Neural cell (in vitro differentiated cells): ENCODE data around the gene PCDH15. TPM values are rescaled to one million over a fixed set of nuclear protein-coding genes. Genes with fewer than 3 reads are reported as not detected.

Source experiments
- H2AFZ ChIP-seq: fragments of 200-600, 300-800 bp; sonication (generic), shearing (Covaris generic); 2 replicates; pipeline ENCODE4 v1.6.0; 2014; ENCODE audit warnings: low read depth, mild to moderate bottlenecking, antibody characterized with exemption, low read length, moderate library complexity
- H3F3A ChIP-seq: fragments of 200-600 bp; shearing (Covaris generic); 2 replicates; pipeline ENCODE4 v1.6.1; 2016; ENCODE audit warnings: mild to moderate bottlenecking, moderate library complexity, mixed read lengths, antibody characterized with exemption, low read length; ENCODE audit not compliant: insufficient read depth, poor library complexity, severe bottlenecking
- H3K27ac ChIP-seq: fragments of 200-600, 300-800 bp; sonication (generic), shearing (Covaris generic); 2 replicates; pipeline ENCODE4 v1.5.1; 2014; ENCODE audit warnings: mild to moderate bottlenecking, low read length, moderate library complexity
- H3K27me3 ChIP-seq: fragments of 300-800, 200-600 bp; sonication (generic), shearing (Covaris generic); 2 replicates; pipeline ENCODE4 v1.6.0; 2014; ENCODE audit warnings: mild to moderate bottlenecking, low read depth, low read length, moderate library complexity; ENCODE audit not compliant: insufficient read depth
- H3K36me3 ChIP-seq: fragments of 300-800, 200-600 bp; sonication (generic), shearing (Covaris generic); 2 replicates; pipeline ENCODE4 v1.5.1; 2014; ENCODE audit warnings: mild to moderate bottlenecking, antibody characterized with exemption, low read length, moderate library complexity; ENCODE audit not compliant: insufficient read depth
- H3K4me2 ChIP-seq: fragments of 300-800, 200-600 bp; sonication (generic), shearing (Covaris generic); 2 replicates; pipeline ENCODE4 v1.6.0; 2014; ENCODE audit warnings: mild to moderate bottlenecking, low read length
- H3K4me3 ChIP-seq: fragments of 300-800, 200-600 bp; sonication (generic), shearing (Covaris generic); 2 replicates; pipeline ENCODE4 v1.5.1; 2014; ENCODE audit warnings: mild to moderate bottlenecking, low read length, moderate library complexity
- H3K79me2 ChIP-seq: fragments of 200-600 bp; shearing (Covaris generic); replicated peaks from 2 replicates; pipeline ENCODE4 v1.6.0; 2014; ENCODE audit warnings: mild to moderate bottlenecking, low read length, moderate library complexity; ENCODE audit not compliant: insufficient read depth
- H3K9ac ChIP-seq: fragments of 300-800, 200-600 bp; sonication (generic), shearing (Covaris generic); 2 replicates; pipeline ENCODE4 v1.6.1; 2016; ENCODE audit warnings: mild to moderate bottlenecking, low read length, mixed read lengths
- H3K9me2 ChIP-seq: fragments of 200-600 bp; shearing (Covaris generic); 2 replicates; pipeline ENCODE4 v1.6.1; 2016; ENCODE audit warnings: mild to moderate bottlenecking, low read length, mixed read lengths; ENCODE audit not compliant: insufficient read depth
- H3K9me3 ChIP-seq: fragments of 200-600, 300-800 bp; sonication (generic), shearing (Covaris generic); 2 replicates; pipeline ENCODE4 v1.6.1; 2016; ENCODE audit warnings: mild to moderate bottlenecking, mixed run types, low read length, moderate library complexity, mixed read lengths
- H4K20me1 ChIP-seq: fragments of 200-600 bp; shearing (Covaris generic); 2 replicates; pipeline ENCODE4 v1.6.1; 2016; ENCODE audit warnings: mild to moderate bottlenecking, mixed run types; ENCODE audit not compliant: insufficient read depth
- EP300 ChIP-seq: fragments of 450-650 bp; conservative IDR thresholded peaks from 2 replicates; pipeline ENCODE4 v1.6.1; 2014; ENCODE audit warnings: antibody characterized with exemption, mild to moderate bottlenecking, moderate library complexity; ENCODE audit not compliant: poor library complexity, severe bottlenecking
- EZH2 ChIP-seq: fragments of 200-600, 300-800 bp; shearing (Covaris generic), sonication (generic); IDR thresholded peaks from 2 replicates; pipeline ENCODE4 v1.6.1; 2014; ENCODE audit warnings: antibody characterized with exemption, low read length, borderline replicate concordance, mild to moderate bottlenecking; ENCODE audit not compliant: insufficient read depth, poor library complexity, severe bottlenecking
- MXI1 ChIP-seq: fragments of 450-650 bp; conservative IDR thresholded peaks from 2 replicates; pipeline ENCODE4 v1.6.1; 2014; ENCODE audit warnings: antibody characterized with exemption, mild to moderate bottlenecking; ENCODE audit not compliant: poor library complexity, severe bottlenecking
- POLR2AphosphoS5 ChIP-seq: IDR thresholded peaks from 2 replicates; pipeline ENCODE4 v1.6.1; 2012
- RAD21 ChIP-seq: fragments of 450-650 bp; conservative IDR thresholded peaks from 2 replicates; pipeline ENCODE4 v1.6.1; 2014; ENCODE audit warnings: antibody characterized with exemption, mild to moderate bottlenecking, moderate library complexity
- SMC3 ChIP-seq: fragments of 450-650 bp; conservative IDR thresholded peaks from 2 replicates; pipeline ENCODE4 v1.6.1; 2014; ENCODE audit warnings: antibody characterized with exemption, mild to moderate bottlenecking, moderate library complexity; ENCODE audit not compliant: poor library complexity
- TAF1 ChIP-seq: IDR thresholded peaks from 2 replicates; pipeline ENCODE4 v1.6.1; 2012; ENCODE audit warnings: low read depth
- polyA plus RNA-seq: library from polyadenylated mRNA; depleted of rRNA; stranded (reverse); fragments of >200 nt; gene quantifications from 2 replicates; pipeline ENCODE4 v1.2.3, GENCODE V29; 2014
- TF ChIP-seq, protein P1 (sequence below): fragments of 450-650 bp; IDR thresholded peaks from 2 replicates; pipeline ENCODE4 v1.5.1; 2014; ENCODE audit warnings: antibody characterized with exemption, mild to moderate bottlenecking, moderate library complexity; ENCODE audit not compliant: poor library complexity, severe bottlenecking
- TF ChIP-seq, protein P2 (sequence below): IDR thresholded peaks from 2 replicates; pipeline ENCODE4 v1.6.1; 2012; ENCODE audit warnings: borderline replicate concordance

PCDH15 gene
- polyA plus RNA-seq, 1 donor from 2014 or later, result 1.2 TPM

GRCh38 chr10:53918755-53919154 is 882.3 kb downstream of the PCDH15 start:
- H3K9me3 ChIP-seq, result no peaks in the 10 kb centered on the region
- no peaks in the 10 kb centered on the region for H3F3A ChIP-seq
- H3K9me2 ChIP-seq, result no peaks in the 10 kb centered on the region
- no peaks in the 10 kb centered on the region for H3K27me3 ChIP-seq
- H3K36me3 ChIP-seq, result no peaks in the 10 kb centered on the region
- H3K79me2 ChIP-seq, result no peaks in the 10 kb centered on the region
- no peak overlapping the region for H2AFZ ChIP-seq
- no peak overlapping the region for H3K4me2 ChIP-seq
- H4K20me1 ChIP-seq, result no peaks in the 10 kb centered on the region
- H3K9ac ChIP-seq, result no peak overlapping the region
- no peak overlapping the region for H3K4me3 ChIP-seq
- TF ChIP-seq, protein P1, sequence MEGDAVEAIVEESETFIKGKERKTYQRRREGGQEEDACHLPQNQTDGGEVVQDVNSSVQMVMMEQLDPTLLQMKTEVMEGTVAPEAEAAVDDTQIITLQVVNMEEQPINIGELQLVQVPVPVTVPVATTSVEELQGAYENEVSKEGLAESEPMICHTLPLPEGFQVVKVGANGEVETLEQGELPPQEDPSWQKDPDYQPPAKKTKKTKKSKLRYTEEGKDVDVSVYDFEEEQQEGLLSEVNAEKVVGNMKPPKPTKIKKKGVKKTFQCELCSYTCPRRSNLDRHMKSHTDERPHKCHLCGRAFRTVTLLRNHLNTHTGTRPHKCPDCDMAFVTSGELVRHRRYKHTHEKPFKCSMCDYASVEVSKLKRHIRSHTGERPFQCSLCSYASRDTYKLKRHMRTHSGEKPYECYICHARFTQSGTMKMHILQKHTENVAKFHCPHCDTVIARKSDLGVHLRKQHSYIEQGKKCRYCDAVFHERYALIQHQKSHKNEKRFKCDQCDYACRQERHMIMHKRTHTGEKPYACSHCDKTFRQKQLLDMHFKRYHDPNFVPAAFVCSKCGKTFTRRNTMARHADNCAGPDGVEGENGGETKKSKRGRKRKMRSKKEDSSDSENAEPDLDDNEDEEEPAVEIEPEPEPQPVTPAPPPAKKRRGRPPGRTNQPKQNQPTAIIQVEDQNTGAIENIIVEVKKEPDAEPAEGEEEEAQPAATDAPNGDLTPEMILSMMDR, result no peak
- no peak for TF ChIP-seq POLR2AphosphoS5
- H3K27ac ChIP-seq, result no peak overlapping the region

DNA sequence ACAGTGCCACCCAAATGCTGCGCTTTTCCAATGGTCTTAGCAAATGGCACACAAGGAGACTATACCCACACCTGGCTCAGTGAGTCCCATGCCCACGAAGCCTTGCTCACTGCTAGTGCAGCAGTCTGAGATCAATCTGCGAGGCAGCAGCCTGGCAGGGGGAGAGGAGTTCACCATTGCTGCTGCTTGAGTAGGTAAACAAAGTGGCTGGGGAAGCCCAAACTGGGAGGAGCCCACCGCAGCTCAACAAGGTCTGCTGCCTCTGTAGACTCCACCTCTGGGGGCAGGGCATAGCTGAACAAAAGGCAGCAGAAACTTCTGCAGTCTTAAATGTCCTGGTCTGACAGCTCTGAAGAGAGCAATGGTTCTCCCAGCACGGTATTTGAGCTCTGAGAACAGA is 891.2 kb downstream of the PCDH15 start:
- Histone ChIP-seq H4K20me1 (no peaks in the 10 kb centered on the region), H3K9me3 (no peaks in the 10 kb centered on the region), H3K27me3 (no peaks in the 10 kb centered on the region), H3K79me2 (no peaks in the 10 kb centered on the region), H3K9me2 (no peaks in the 10 kb centered on the region), H3K36me3 (no peaks in the 10 kb centered on the region), H3K4me2 (no peak overlapping the region), H3K4me3 (no peak overlapping the region), H3K9ac (no peak overlapping the region), H3F3A (no peaks in the 10 kb centered on the region), H3K27ac (no peak overlapping the region), H2AFZ (no peak overlapping the region)
- no peak for TF ChIP-seq SMC3
- TF ChIP-seq, protein P1, result no peak

DNA sequence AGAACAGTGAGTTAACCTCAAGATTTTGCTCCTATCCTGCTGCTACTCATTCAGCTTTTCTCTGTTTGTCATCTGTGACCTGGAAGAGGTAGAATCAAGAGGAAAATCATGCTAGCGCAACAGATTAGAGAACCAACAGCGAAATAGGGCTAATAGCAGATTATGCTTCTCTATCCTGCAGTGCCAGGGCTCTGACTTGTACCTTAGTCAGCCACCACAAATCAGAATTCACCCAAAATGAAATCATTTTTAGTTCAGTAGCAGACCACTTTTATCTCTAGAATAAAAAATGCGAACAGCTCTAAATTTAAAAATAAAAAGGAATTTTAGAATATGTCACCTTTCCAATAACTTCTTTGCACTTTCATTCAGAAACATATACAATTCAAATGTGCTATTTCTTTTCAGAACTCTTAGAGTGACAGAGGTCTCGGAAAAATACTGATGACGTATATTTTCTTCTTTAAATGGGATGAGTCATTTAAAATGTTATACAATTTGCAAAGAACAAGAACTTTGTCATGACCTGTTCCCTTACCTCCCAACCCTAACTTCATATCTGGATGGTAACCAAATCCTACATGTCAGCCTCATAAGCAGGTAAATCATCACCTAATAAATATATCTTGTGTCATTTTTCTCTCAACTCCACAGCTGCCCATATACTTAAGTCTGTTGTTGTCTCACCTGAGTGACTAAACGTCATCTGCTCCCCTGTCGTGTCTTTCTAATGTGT is 896.4 kb downstream of the PCDH15 start:
- Histone ChIP-seq H3K27ac (no peak overlapping the region), H3K4me3 (no peak overlapping the region), H3K4me2 (no peak overlapping the region), H3K36me3 (no peaks in the 10 kb centered on the region), H4K20me1 (no peaks in the 10 kb centered on the region), H3K27me3 (no peaks in the 10 kb centered on the region), H3K9me2 (no peaks in the 10 kb centered on the region), H3K79me2 (no peaks in the 10 kb centered on the region), H3K9me3 (no peaks in the 10 kb centered on the region), H3F3A (no peaks in the 10 kb centered on the region), H3K9ac (no peak overlapping the region), H2AFZ (no peak overlapping the region)
- TF ChIP-seq, protein P1, result no peak
- TF ChIP-seq MXI1 (no peak), SMC3 (no peak), EP300 (no peak), TAF1 (no peak), POLR2AphosphoS5 (no peak), EZH2 (no peak), RAD21 (no peak)
- TF ChIP-seq, protein P2, sequence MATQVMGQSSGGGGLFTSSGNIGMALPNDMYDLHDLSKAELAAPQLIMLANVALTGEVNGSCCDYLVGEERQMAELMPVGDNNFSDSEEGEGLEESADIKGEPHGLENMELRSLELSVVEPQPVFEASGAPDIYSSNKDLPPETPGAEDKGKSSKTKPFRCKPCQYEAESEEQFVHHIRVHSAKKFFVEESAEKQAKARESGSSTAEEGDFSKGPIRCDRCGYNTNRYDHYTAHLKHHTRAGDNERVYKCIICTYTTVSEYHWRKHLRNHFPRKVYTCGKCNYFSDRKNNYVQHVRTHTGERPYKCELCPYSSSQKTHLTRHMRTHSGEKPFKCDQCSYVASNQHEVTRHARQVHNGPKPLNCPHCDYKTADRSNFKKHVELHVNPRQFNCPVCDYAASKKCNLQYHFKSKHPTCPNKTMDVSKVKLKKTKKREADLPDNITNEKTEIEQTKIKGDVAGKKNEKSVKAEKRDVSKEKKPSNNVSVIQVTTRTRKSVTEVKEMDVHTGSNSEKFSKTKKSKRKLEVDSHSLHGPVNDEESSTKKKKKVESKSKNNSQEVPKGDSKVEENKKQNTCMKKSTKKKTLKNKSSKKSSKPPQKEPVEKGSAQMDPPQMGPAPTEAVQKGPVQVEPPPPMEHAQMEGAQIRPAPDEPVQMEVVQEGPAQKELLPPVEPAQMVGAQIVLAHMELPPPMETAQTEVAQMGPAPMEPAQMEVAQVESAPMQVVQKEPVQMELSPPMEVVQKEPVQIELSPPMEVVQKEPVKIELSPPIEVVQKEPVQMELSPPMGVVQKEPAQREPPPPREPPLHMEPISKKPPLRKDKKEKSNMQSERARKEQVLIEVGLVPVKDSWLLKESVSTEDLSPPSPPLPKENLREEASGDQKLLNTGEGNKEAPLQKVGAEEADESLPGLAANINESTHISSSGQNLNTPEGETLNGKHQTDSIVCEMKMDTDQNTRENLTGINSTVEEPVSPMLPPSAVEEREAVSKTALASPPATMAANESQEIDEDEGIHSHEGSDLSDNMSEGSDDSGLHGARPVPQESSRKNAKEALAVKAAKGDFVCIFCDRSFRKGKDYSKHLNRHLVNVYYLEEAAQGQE, result no peak
